ENCODE data around the gene RALA.

- TF ChIP-seq CTCF (IDR thresholded peaks at IDR 0.05 in 4 of 5, conservative IDR thresholded peaks at IDR 0.05 in 1 of 5), result no peak
- no peak for TF ChIP-seq POLR2A (IDR thresholded peaks at IDR 0.05)
Observed at GRCh38 chr7:39700165-39700564, 76.8 kb downstream of the RALA start.
